ENCODE results near the gene ANKRD23. TPM values are rescaled to one million over a fixed set of nuclear protein-coding genes. Genes with fewer than 3 reads are reported as not detected.

The ANKRD23 gene
- total and polyA plus RNA-seq, 2 of the 8 experiments (the other 6 are each of a cell fraction or from before 2014, with no cell fraction given), result 3.4 to 3.5 TPM

- TF ChIP-seq YY1 (IDR thresholded peaks at IDR 0.05; ENCODE audit: low read depth, low read length) (peak; percentile 82), RFX5 (IDR thresholded peaks at IDR 0.05; ENCODE audit: borderline replicate concordance, low read depth, low read length) (no peak), TCF12 (IDR thresholded peaks at IDR 0.05; ENCODE audit: low read depth, low read length) (no peak), CREB1 (IDR thresholded peaks at IDR 0.05) (peak; percentile 32; the same call in 1 of the 2 replicates), CEBPB (IDR thresholded peaks at IDR 0.05; ENCODE audit: low read depth, low read length) (no peak), SRF (IDR thresholded peaks at IDR 0.05; ENCODE audit: low read depth, low read length) (no peak), BACH1 (IDR thresholded peaks at IDR 0.05; ENCODE audit: low read length) (no peak)
Measured at GRCh38 chr2:96816127-96816835, 27.5 kb downstream of the ANKRD23 start, which contains the start of gene CNNM3 (continued).

Data from H1 (cell line).